ENCODE data around the gene DBNDD1. TPM values are rescaled to one million over a fixed set of nuclear protein-coding genes. Genes with fewer than 3 reads are reported as not detected.
A peak's percentile ranks its signal among the peaks of the same experiment; 100 is the strongest.
"Not testable (repeated sequence)": the region's sequence is repeated elsewhere in the genome, so short reads cannot be mapped to it uniquely, and the experiment has no call there.

DBNDD1 gene
- total RNA-seq, 1 experiment from 2014 or later: 71.4 TPM

DNA sequence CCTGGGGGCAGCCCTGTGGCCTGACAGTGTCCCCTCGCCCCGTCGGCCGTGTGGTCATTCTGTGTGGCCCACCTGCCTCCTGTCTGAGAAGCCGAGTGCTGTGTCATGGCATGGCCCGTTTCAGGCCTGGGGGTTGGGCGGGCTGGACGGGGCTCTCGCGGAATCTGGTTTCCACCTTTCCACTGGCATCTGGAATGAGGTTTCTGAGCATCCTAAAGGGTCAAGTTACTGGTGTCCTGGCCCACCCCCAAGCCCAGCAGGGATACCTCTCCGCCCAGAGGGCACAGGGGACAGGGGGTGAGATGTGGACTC lies 7.8 kb downstream of the DBNDD1 start:
- Histone ChIP-seq H3K4me3 (ENCODE audit: insufficient read depth, low read depth, low read length) (no peak overlapping the region), H3K36me3 (replicated peaks; ENCODE audit: control insufficient read depth, insufficient read depth, low read length) (no peaks in the 10 kb centered on the region; the same call in 1 of the 2 replicates), H3K27me3 (ENCODE audit: control insufficient read depth, insufficient read depth, low read length) (no peaks in the 10 kb centered on the region)
- peak; percentile 50 for DNase-seq

- DNase-seq: peak; percentile 43
- Histone ChIP-seq H3K4me3 (ENCODE audit: insufficient read depth, low read depth, low read length) (no peak overlapping the region), H3K27me3 (ENCODE audit: control insufficient read depth, insufficient read depth, low read length) (no peaks in the 10 kb centered on the region), H3K36me3 (replicated peaks; ENCODE audit: control insufficient read depth, insufficient read depth, low read length) (no peaks in the 10 kb centered on the region; the same call in 1 of the 2 replicates)
These were observed 8.4 kb downstream of the DBNDD1 start for GRCh38 chr16:90010676-90011507.

DNA sequence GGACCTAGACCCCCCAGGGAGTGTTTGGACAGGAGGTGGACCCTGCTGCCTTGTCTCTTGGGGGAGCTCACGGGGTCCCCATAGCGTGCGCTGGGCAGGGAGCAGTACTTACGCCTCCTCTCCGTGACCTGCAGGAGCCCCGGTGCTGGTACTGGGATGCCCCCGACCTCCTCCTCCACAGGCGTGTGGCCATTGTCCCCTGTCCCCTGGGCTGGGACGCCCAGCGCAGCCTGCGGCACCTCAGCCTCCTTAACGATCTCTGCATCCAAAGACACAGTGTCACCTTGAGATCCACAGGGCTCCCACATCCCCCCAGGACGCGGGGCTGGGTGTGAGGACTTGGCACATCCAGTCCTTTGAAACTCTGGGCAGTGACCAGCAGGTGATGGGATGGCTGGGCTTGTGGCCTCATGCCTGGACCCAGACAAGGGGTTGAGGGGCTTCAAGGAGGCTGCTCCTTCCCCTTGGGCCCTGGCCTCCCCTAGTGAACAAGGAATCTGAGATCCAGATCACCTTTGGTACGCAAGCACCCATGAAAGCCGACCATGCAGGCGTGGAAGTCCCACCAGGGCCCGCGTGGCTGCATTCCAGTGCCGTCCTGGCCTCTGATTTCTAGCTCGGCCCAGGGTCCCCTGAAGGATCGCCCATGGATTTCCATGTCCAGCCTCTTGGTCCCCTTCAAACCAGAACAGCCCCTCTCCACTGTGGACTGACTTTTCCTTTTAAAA lies 9.9 kb downstream of the DBNDD1 start:
- H3K27me3 ChIP-seq (ENCODE audit: control insufficient read depth, insufficient read depth, low read length): no peaks in the 10 kb centered on the region
- no peak overlapping the region for H3K4me3 ChIP-seq (ENCODE audit: insufficient read depth, low read depth, low read length)
- no peaks in the 10 kb centered on the region; the same call in 1 of the 2 replicates for H3K36me3 ChIP-seq (replicated peaks; ENCODE audit: control insufficient read depth, insufficient read depth, low read length)
- DNase-seq: no peak

DNA sequence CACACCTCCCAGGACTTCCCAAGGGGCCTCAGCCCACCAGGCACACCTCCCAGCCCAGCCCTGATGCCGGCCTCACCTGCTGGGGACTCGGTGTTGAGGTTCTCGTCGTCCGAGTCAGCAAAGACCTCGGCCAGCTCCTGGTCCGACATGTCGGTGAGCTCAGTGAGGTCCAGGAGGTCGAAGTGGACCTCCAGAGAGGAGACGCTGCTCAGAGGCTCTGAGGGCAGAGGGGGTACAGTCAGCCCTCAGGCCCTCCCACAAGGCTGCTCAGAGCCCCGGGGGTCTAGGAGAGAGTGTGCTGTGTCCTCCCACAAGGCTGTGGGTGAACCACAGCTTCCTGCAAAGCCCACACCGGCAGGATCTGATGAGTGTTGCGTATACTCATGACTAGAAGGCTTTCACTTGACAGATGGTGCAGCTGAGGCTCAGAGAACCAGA lies 10.5 kb downstream of the DBNDD1 start:
- DNase-seq: no peak
- Histone ChIP-seq H3K36me3 (replicated peaks; ENCODE audit: control insufficient read depth, insufficient read depth, low read length) (no peaks in the 10 kb centered on the region; the same call in 1 of the 2 replicates), H3K27me3 (ENCODE audit: control insufficient read depth, insufficient read depth, low read length) (no peaks in the 10 kb centered on the region), H3K4me3 (ENCODE audit: insufficient read depth, low read depth, low read length) (no peak overlapping the region)

DNA sequence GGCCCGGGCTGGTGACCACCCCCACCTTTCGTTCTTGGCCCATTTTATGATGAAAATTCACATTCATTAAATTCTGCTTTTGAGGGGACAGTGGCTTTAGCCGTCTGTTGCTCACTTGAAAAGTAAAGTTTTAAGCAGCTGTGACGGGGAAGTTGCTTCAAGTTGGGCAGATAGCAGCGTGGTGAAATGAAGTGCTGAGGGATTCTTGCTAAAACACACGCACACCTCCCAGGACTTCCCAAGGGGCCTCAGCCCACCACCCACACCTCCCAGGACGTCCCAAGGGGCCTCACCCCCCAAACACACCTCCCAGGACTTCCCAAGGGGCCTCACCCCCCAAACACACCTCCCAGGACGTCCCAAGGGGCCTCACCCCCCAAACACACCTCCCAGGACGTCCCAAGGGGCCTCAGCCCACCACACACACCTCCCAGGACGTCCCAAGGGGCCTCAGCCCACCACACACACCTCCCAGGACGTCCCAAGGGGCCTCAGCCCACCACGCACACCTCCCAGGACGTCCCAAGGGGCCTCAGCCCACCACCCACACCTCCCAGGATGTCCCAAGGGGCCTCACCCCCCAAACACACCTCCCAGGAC lies 11.5 kb downstream of the DBNDD1 start:
- H3K27me3 ChIP-seq (ENCODE audit: control insufficient read depth, insufficient read depth, low read length); H3K36me3 ChIP-seq (replicated peaks; ENCODE audit: control insufficient read depth, insufficient read depth, low read length); H3K4me3 ChIP-seq (ENCODE audit: insufficient read depth, low read depth, low read length); DNase-seq: not testable (repeated sequence)

DNA sequence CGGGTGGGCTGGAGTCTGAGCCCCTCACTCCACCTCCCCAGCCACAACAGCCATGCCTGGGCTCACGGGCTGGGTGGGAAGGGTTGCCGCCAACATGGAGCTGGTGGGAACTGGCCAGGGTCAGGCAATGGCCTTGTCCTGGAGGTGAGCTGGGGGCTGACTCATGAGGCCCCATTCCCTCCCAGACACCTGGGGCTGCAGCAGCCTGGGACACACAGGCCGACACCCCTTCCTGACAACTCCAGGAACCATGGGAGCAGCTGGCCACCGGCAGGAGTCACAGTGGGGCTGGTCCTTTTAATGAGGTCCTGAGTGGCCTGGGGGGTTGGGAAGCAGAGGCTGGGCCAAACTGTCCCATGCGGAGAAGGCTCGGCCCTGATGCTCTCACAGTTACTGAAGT lies 12.2 kb downstream of the DBNDD1 start:
- Histone ChIP-seq H3K4me3 (ENCODE audit: insufficient read depth, low read depth, low read length) (no peak overlapping the region), H3K27me3 (ENCODE audit: control insufficient read depth, insufficient read depth, low read length) (no peaks in the 10 kb centered on the region), H3K36me3 (replicated peaks; ENCODE audit: control insufficient read depth, insufficient read depth, low read length) (no peaks in the 10 kb centered on the region; the same call in 1 of the 2 replicates)
- no peak for DNase-seq

- Histone ChIP-seq H3K4me3 (ENCODE audit: insufficient read depth, low read depth, low read length) (no peak overlapping the region), H3K36me3 (replicated peaks; ENCODE audit: control insufficient read depth, insufficient read depth, low read length) (no peaks in the 10 kb centered on the region; the same call in 1 of the 2 replicates), H3K27me3 (ENCODE audit: control insufficient read depth, insufficient read depth, low read length) (no peaks in the 10 kb centered on the region)
- DNase-seq: peak; percentile 52
These were observed 13.1 kb downstream of the DBNDD1 start for GRCh38 chr16:90005956-90006663.

DNA sequence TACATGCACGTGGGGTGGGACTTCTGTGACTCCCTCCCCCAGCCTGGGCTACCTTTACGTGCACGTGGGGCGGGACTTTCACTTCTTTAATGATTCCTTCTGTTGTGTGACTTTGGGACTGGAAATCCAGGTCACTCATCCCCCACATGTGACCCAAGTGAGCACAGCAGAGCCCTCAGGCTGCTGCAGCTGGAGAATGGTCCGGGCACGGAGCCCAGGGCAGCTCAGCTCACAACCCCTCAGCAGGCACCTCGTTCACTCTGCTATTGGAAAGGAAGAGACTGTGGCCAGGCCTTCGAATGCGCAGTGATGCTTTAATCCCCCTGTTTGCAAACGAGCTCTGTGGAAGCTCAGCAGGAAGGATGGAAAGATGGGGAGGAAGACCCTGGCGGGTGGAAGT lies 14.7 kb downstream of the DBNDD1 start:
- no peak for DNase-seq
- Histone ChIP-seq H3K27me3 (ENCODE audit: control insufficient read depth, insufficient read depth, low read length) (no peaks in the 10 kb centered on the region), H3K4me3 (ENCODE audit: insufficient read depth, low read depth, low read length) (no peak overlapping the region), H3K36me3 (replicated peaks; ENCODE audit: control insufficient read depth, insufficient read depth, low read length) (no peaks in the 10 kb centered on the region; the same call in 1 of the 2 replicates)

DNA sequence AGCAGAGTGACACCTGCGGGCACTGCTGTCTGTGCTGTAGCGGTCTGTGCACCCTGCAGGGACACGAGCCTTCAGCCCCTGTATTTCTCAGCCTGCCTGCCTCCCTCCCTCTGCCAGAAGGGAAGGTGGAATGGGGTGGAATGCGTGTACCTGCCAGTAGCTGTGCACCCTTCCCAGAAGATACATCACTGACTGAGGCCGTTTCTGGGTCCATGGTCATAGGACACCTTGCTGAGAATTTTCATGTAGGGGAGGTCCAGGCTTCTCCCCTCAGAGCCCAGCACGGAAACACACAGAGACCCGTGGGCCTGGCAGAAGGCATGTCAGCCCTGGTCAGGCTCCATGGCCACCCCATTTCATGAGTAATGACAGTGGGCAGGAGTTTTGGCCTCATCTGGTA lies 16.5 kb downstream of the DBNDD1 start:
- peak; percentile 60 for DNase-seq
- Histone ChIP-seq H3K36me3 (replicated peaks; ENCODE audit: control insufficient read depth, insufficient read depth, low read length) (no peaks in the 10 kb centered on the region), H3K4me3 (ENCODE audit: insufficient read depth, low read depth, low read length) (no peak overlapping the region), H3K27me3 (ENCODE audit: control insufficient read depth, insufficient read depth, low read length) (no peaks in the 10 kb centered on the region)

- H3K27me3 ChIP-seq (ENCODE audit: control insufficient read depth, insufficient read depth, low read length): no peaks in the 10 kb centered on the region
- peak; percentile 43 for DNase-seq
- no peak overlapping the region for H3K4me3 ChIP-seq (ENCODE audit: insufficient read depth, low read depth, low read length)
- H3K36me3 ChIP-seq (replicated peaks; ENCODE audit: control insufficient read depth, insufficient read depth, low read length): no peaks in the 10 kb centered on the region
These were observed 17.3 kb downstream of the DBNDD1 start for GRCh38 chr16:90001761-90002503.

- Histone ChIP-seq H3K4me3 (ENCODE audit: insufficient read depth, low read depth, low read length) (no peak overlapping the region), H3K27me3 (ENCODE audit: control insufficient read depth, insufficient read depth, low read length) (no peaks in the 10 kb centered on the region), H3K36me3 (replicated peaks; ENCODE audit: control insufficient read depth, insufficient read depth, low read length) (peaks cover 5% of the 10 kb centered on the region)
- peak; percentile 60 for DNase-seq
These were observed 18.4 kb downstream of the DBNDD1 start for GRCh38 chr16:90000733-90001427.

GRCh38 chr16:89999831-90000574 lies 19.3 kb downstream of the DBNDD1 start:
- Histone ChIP-seq H3K4me3 (ENCODE audit: insufficient read depth, low read depth, low read length) (no peak overlapping the region), H3K27me3 (ENCODE audit: control insufficient read depth, insufficient read depth, low read length) (no peaks in the 10 kb centered on the region), H3K36me3 (replicated peaks; ENCODE audit: control insufficient read depth, insufficient read depth, low read length) (peaks cover 13% of the 10 kb centered on the region)
- DNase-seq: peak; percentile 44

GRCh38 chr16:89996178-89996489 lies 23.1 kb downstream of the DBNDD1 start:
- no peaks in the 10 kb centered on the region for H3K27me3 ChIP-seq (ENCODE audit: control insufficient read depth, insufficient read depth, low read length)
- DNase-seq: no peak
- peaks cover 32% of the 10 kb centered on the region for H3K36me3 ChIP-seq (replicated peaks; ENCODE audit: control insufficient read depth, insufficient read depth, low read length)
- H3K4me3 ChIP-seq (ENCODE audit: insufficient read depth, low read depth, low read length): no peak overlapping the region

Data from H7 (cell line).